ENCODE data around the gene WDFY2.

- TF ChIP-seq CTCF (IDR thresholded peaks at IDR 0.05) (no peak), POLR2A (IDR thresholded peaks at IDR 0.05) (no peak)
Measured at GRCh38 chr13:51613535-51613934, 29.3 kb downstream of the WDFY2 start.
